Measurements from ENCODE around the gene TANGO2. TPM values are rescaled to one million over a fixed set of nuclear protein-coding genes. Genes with fewer than 3 reads are reported as not detected.
A peak's percentile ranks its signal among the peaks of the same experiment; 100 is the strongest.

The TANGO2 gene
- total and polyA plus RNA-seq, 12 donors = 25.1 to 87.0 (median 43.5) TPM

DNA sequence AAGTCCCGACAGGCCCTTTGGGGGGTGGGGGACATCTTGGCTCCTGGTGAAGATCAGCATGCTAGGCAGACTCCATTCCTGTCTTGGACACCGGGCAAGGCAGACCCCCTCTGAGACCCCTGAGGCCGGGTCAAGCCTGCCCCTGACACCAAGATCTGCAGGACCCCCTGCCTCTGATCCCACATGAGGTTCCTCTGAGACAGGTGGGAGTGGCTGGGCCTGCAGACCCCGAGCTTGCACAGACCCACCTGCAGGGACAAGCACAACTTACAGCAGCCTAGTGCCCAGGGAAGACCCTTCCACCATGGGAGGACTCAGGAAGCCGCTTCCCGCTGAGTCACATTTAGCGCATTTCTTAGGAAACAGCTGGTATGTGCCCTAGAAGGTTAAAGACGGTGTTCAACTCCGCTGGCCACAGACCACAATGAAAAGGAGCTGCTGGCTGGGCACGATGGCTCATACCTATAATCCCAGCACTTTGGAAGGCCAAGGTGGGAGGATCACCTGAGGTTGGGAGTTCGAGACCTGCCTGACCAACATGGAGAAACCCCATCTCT lies 19.8 kb upstream of the TANGO2 start:
- no peak for DNase-seq

GRCh38 chr22:20002128-20002527 lies 18.8 kb upstream of the TANGO2 start:
- H3K9me3 ChIP-seq (replicated peaks in 1 of 3) = no peaks in the 10 kb centered on the region
- TF ChIP-seq, protein P1, sequence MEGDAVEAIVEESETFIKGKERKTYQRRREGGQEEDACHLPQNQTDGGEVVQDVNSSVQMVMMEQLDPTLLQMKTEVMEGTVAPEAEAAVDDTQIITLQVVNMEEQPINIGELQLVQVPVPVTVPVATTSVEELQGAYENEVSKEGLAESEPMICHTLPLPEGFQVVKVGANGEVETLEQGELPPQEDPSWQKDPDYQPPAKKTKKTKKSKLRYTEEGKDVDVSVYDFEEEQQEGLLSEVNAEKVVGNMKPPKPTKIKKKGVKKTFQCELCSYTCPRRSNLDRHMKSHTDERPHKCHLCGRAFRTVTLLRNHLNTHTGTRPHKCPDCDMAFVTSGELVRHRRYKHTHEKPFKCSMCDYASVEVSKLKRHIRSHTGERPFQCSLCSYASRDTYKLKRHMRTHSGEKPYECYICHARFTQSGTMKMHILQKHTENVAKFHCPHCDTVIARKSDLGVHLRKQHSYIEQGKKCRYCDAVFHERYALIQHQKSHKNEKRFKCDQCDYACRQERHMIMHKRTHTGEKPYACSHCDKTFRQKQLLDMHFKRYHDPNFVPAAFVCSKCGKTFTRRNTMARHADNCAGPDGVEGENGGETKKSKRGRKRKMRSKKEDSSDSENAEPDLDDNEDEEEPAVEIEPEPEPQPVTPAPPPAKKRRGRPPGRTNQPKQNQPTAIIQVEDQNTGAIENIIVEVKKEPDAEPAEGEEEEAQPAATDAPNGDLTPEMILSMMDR (IDR thresholded peaks at IDR 0.05) = no peak
- TF ChIP-seq POLR2A (IDR thresholded peaks at IDR 0.05) = no peak
- 83 to 90% (median 86%) methylated on average over 9 of the region's 9 CpGs for WGBS, 4 donors
- peaks cover 0 to 10% of the 10 kb centered on the region in 2 donors for H3K4me1 ChIP-seq (replicated peaks in 1 of 2)
- intact Hi-C loops (cut with DNase I) = no loop called here
- peak overlapping the region in 1 of 5 donors; percentile 19 for H3K27ac ChIP-seq
- DNase-seq = no peak
- H3K27me3 ChIP-seq = no peaks in the 10 kb centered on the region
- no peak overlapping the region for H3K4me3 ChIP-seq
- no peaks in the 10 kb centered on the region for H3K36me3 ChIP-seq (replicated peaks in 1 of 2)

More for the DNA sequence above, 19.8 kb upstream of the TANGO2 start:
- intact Hi-C loops (cut with DNase I) = no loop called here
- H3K36me3 ChIP-seq (replicated peaks in 1 of 2) = no peaks in the 10 kb centered on the region
- WGBS, 4 donors = 65 to 82% (median 80%) methylated on average over 7 to 11 of the region's 11 CpGs
- H3K4me3 ChIP-seq = no peak overlapping the region
- no peaks in the 10 kb centered on the region for H3K27me3 ChIP-seq
- H3K27ac ChIP-seq = no peak overlapping the region
- no peak for TF ChIP-seq POLR2A (IDR thresholded peaks at IDR 0.05)
- TF ChIP-seq, protein P1 (IDR thresholded peaks at IDR 0.05) = no peak
- H3K4me1 ChIP-seq (replicated peaks in 1 of 2) = peaks cover 0 to 10% of the 10 kb centered on the region in 2 donors
- H3K9me3 ChIP-seq (replicated peaks in 1 of 3) = no peaks in the 10 kb centered on the region

DNA sequence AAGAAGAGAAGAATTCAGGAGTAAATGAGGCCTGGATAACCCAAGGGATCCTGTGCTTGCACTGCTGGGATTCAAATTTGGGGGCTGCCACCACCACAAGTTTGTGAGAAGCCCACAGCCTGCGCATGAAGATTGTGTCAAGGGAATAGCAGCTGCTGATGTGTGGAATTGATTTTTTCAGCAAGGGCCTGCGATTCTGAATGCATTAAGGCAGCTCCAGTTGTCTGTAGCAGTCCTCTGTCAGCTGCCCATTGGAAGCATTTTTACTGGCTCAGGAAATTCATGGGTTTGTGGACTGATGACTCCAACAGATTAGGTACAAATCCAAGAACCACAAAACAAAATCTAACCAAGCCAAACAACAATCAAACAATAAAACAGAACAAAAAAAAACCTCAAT lies 18.3 kb upstream of the TANGO2 start:
- DNase-seq = no peak
- Histone ChIP-seq H3K36me3 (replicated peaks in 1 of 2) (no peaks in the 10 kb centered on the region), H3K27ac (no peak overlapping the region), H3K4me3 (no peak overlapping the region), H3K9me3 (replicated peaks in 1 of 3) (no peaks in the 10 kb centered on the region), H3K27me3 (no peaks in the 10 kb centered on the region), H3K4me1 (replicated peaks in 1 of 2) (peaks cover 0 to 10% of the 10 kb centered on the region in 2 donors)
- no peak for TF ChIP-seq POLR2A (IDR thresholded peaks at IDR 0.05)
- TF ChIP-seq, protein P1 (IDR thresholded peaks at IDR 0.05) = no peak
- intact Hi-C loops (cut with DNase I) = no loop called here
- 69 to 91% (median 90%) methylated on average over 2 of the region's 2 CpGs for whole genome bisulfite sequencing, 4 donors

DNA sequence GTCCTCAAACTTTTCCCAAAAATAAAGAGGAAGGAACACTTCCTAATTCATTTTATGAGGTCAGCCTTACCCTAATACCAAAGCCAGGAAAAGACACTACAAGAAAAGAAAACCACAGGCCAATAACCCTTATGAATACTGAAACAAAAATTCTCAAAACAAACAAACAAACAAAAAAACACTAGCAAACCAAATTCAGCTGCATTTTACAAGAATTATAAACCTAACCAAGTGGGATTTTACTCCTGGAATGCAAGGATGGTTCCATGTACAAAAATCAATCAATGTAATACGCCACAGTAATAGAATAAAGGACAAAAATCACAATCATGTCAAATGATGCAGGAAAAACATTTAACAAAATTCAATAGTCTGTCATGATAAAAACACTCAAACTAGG lies 17.6 kb upstream of the TANGO2 start:
- Histone ChIP-seq H3K27ac (no peak overlapping the region), H3K4me1 (replicated peaks in 1 of 2) (peaks cover 0 to 5% of the 10 kb centered on the region in 2 donors), H3K9me3 (replicated peaks in 1 of 3) (no peaks in the 10 kb centered on the region), H3K27me3 (no peaks in the 10 kb centered on the region), H3K4me3 (no peak overlapping the region), H3K36me3 (replicated peaks in 1 of 2) (no peaks in the 10 kb centered on the region)
- no peak for TF ChIP-seq POLR2A (IDR thresholded peaks at IDR 0.05)
- TF ChIP-seq, protein P1 (IDR thresholded peaks at IDR 0.05) = no peak
- no peak for DNase-seq
- 96 to 100% (median 98%) methylated on average over 1 of the region's 1 CpG for WGBS, 4 donors
- intact Hi-C loops (cut with DNase I) = no loop called here

Measured in adrenal gland (tissue), 12 donors.